HG02943 (cell line): ENCODE data around the gene LDLR.
"Not testable (repeated sequence)": the region's sequence is repeated elsewhere in the genome, so short reads cannot be mapped to it uniquely, and the experiment has no call there.

Experiments used
- ATAC-seq: cut with Tn5 transposase; IDR thresholded peaks from one replicate; pipeline ENCODE4 v1.9.1; 2021; ENCODE audit warnings: mild to moderate bottlenecking, low read depth, moderate library complexity; ENCODE audit not compliant: unreplicated experiment

Gene LDLR

DNA sequence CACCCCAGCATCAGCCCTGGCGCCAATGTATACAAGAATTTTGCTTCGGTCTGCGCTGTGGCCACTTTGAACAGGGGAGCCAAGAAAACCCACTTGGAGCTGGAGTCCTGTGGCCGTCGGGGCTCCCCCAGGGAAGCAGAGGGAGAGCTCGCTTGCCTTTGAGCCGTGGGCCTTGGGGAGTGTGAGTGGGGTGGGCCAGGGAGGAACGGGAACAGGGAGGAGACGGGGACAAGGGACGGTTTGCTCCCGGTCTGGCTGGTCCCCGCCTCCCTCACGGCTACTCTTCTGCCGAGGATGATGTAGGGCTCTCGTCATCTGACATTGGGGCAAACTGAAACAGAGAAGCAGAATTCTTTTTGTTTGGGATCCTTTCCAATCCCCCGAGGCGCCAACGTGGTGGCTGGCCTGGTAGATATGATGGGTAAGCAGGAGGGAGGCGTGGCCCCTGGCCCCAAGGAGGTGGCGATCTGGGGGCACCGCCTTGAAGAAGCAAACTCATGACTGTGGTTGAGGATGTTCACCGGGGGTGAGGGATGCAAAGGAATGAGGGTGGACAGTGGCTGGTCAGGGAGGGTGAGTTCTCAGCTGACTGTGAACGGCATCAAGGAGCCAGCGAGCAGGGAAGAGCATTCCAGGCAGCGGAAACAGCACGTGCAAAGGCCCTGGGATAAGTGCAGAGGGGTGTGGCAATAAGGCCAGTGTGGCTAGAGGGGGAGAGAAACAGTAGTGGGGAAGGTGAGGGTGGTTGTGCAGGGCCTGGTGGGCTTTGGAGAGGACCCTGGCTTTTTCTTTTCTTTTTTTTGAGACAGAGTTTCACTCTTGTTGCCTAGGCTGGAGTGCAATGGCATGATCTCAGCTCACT is 77.2 kb downstream of the LDLR start:
- ATAC-seq = no peak

GRCh38 chr19:11168568-11168967 is 79.3 kb downstream of the LDLR start:
- ATAC-seq = no peak

- ATAC-seq = no peak
These were observed 80.8 kb downstream of the LDLR start for GRCh38 chr19:11169896-11170678.

DNA sequence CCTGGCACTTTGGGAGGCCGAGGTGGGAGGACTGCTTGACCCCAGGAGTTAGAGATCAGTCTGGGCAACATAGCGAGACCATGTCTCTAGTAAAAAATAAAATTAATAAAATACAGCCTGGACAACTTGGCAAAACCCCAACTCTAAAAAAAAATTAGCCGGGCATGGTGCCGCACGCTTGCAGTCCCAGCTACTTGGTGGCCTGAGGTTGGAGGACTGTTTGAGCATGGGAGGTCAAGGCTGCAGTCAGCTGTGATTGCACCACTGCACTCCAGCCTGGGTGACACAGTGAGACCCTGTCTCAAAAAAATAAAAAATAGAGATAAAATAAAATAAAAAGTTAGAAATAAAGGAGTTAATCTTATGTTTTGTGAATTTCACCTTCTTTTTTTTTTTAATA is 81.9 kb downstream of the LDLR start:
- ATAC-seq = no peak

GRCh38 chr19:11172576-11172975 is 83.3 kb downstream of the LDLR start:
- no peak for ATAC-seq

DNA sequence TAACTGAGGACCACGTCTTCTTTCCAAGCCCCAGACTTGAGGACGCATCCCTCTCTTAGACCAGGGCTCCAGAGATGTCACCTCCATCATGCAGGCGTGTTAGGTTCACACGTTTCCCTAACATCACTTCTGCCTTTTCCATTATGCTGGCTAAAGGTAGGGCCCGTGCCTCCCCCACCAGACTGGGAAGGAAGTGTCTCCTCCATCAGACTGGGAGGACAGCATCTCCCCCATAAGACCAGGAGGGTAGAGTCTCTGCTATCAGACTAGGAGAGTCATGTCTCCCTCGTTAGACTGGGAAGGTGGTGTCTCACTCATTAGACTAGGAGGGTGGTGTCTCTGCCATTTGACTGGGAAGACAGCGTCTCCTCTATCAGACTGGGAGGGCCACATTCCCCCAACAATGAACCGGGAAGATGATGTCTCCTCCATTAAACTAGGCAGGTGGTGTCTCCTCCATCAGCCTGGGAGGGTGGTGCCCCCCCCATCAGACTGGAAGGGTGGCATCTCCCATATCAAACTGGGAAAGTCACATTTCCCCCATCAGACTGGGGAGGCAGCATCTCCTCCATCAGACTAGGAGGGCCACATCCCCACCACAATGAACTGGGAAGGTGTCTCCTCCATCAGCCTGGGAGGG is 84.4 kb downstream of the LDLR start:
- no peak for ATAC-seq

DNA sequence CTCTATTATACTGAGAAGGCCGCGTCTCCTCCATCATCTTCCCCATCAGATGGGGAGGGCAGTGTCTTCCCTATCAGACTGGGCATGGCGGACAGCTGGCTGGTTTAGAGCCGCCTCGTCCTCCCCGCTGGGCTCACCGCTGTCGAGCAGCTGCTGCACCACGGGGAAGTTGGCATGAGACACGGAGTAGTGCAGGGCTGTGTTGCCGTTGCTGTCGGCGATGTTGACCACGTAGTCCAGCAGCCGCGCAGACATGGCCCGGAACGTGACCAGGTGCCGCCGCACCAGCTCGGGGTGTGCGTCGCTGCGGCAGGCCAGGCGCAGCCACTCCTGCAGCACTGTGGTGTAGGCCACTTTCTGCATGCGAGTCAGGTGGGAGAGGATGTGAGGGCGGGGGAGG is 85.1 kb downstream of the LDLR start:
- no peak for ATAC-seq

GRCh38 chr19:11175920-11176319 is 86.7 kb downstream of the LDLR start:
- ATAC-seq = no peak

GRCh38 chr19:11176466-11177193 is 87.4 kb downstream of the LDLR start:
- no peak for ATAC-seq

DNA sequence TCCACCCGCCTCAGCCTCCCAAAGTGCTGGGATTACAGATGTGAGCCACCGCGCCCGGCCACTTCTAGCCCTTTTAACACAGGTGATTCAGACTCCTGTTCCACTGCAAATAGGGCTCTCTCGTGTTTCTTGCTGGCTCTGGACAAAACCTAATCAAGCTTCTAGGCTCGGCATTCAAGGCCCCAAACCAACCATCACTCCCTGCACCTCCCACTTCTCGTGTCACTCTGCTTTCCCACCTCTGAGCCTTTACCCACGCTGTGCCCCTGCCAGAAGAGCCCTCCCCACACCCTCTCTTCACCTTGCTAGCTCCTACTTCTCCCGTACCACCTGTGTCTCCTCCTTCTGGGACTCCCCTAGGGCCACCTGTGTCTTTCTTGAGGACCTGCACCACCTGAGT is 88.3 kb downstream of the LDLR start:
- ATAC-seq = no peak

DNA sequence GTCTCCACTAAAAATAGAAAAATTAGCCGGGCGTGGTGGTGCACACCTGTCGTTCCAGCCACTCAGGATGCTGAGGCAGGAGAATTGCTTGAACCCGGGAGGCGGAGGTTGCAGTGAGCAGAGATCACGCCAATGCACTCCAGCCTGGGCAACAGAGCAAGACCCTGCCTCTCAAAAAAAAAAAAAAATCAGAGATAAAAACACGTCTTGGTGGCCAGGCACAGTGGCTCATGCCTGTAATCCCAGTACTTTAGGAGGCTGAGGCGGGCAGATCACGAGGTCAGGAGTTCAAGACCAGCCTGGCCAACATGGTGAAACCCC is 89.8 kb downstream of the LDLR start:
- ATAC-seq = not testable (repeated sequence)

DNA sequence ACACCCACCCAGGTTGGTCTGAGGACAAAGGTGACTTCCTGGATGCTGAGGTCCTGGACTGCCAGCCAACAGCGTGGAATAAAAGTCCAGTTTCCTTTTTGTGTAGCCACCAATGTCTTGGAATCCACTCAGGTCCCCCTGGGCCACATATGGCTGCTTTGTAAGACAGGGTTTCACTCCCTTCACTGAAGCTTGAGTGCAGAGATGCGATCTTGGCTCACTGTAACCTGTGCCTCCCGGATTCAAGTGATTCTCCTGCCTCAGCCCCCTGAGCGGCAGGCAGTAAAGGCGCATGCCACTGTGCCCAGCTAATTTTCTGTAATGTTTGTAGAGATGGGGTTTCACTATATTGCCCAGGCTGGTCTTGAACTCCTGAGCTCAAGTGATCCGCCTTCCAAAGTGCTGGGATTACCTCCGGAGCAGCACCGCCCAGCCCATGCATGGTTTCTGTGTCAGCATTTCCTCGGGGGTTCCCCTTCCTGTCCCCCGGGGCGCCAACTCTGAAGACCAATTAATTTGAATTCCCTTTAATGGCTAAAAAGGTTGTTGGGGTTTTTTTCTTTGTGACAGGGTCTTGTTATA is 90.5 kb downstream of the LDLR start:
- ATAC-seq = no peak

GRCh38 chr19:11180346-11180745 is 91.1 kb downstream of the LDLR start:
- no peak for ATAC-seq

DNA sequence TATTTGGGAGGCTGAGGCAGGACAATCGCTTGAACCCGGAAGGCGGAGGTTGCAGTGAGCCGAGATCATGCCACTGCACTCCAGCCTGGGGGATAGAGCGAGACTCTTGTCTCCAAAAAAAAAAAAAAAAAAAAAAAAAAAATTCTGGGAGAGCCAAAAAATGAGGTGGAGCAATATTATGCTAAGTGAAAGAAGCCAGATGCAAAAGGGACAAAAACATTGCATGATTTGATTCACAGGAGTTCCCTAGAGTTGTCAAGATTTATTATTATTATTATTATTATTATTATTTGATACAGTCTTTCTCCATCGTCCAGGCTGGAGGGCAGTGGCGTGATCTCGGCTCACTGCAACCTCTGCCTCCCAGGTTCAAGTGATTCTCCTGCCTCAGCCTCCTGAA is 91.7 kb downstream of the LDLR start:
- not testable (repeated sequence) for ATAC-seq

DNA sequence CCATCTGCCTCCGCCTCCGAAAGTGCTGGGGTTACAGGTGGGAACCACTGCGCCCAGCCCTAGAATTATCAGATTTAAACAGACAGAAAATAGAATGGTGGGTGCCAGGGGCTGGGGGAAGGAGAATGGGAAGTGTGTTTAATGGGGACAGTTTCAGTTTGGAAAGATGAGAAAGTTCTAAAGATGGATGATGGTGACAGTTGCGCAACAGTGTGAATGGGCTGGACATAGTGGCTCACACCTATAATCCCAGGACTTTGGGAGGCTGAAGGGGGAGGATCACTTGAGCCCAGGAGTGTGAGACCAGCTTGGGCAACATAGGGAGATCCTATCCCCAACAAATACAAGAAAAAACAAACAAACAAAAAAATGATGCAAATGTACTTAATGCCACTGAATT is 92.2 kb downstream of the LDLR start:
- ATAC-seq = no peak
